NCI-H2227 treated with DMSO at 0.1 percent for 48 hours (cell line): ENCODE measurements around the gene ZNF442.
"Not testable (repeated sequence)": the region's sequence is repeated elsewhere in the genome, so short reads cannot be mapped to it uniquely, and the experiment has no call there.

Source experiments
- DNase-seq: peaks from one replicate; lab custom pipeline; 2025; lab: John Stamatoyannopoulos, UW

ZNF442 gene

GRCh38 chr19:12365236-12366162 lies at the start of gene ZNF442:
TSS of gene ZNF442 (minus strand) at chr19:12365683. CDS start at chr19:12363631, 2,052 bp downstream.
- DNase-seq: peak; percentile 79

GRCh38 chr19:12411893-12412292 lies 46.4 kb upstream of the ZNF442 start:
- DNase-seq: no peak

- DNase-seq: peak; percentile 88
These were observed 35.4 kb upstream of the ZNF442 start, which contains the start of gene ZNF799 for GRCh38 chr19:12400633-12401502. TSS of gene ZNF799 (minus strand) at chr19:12401271. CDS start at chr19:12401070, 201 bp downstream.

DNA sequence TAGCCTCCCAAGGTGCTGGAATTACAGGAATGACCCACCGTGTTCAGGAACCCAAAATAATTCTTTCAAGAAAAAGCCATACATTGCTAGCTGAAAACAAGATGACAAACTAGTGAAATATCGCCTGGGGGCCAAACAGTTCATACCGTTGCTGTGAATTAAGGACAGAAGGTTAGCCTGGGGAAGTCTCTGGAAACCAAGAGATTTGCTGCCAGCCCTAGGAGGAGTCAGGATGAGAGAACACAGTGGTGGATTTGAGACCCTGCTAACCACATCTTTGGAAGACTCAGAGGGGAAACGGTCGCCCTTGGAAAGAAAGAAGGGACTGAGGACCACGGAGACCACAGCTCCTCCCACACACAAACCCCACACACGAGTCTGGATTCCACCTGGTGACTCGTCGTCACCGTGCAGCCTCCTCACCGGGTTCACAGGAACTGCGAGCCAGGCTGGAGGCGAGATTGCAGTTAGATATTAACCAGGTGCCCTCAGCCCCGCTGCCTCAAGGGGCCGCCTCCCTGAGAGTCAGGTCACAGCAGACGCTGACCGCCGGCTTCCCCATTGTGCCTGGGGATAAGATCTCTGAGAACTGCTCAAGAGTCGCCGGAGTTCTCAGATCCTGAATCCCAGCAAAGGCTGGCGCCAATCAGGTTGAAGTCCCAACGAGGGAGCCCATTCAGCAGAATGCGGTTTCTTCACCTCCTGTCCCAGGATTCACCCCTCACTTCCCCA lies 34.6 kb upstream of the ZNF442 start:
- not testable (repeated sequence) for DNase-seq

GRCh38 chr19:12391148-12391547 lies 25.7 kb upstream of the ZNF442 start:
- not testable (repeated sequence) for DNase-seq

- not testable (repeated sequence) for DNase-seq
These were observed 20.9 kb upstream of the ZNF442 start for GRCh38 chr19:12386365-12386764.

DNA sequence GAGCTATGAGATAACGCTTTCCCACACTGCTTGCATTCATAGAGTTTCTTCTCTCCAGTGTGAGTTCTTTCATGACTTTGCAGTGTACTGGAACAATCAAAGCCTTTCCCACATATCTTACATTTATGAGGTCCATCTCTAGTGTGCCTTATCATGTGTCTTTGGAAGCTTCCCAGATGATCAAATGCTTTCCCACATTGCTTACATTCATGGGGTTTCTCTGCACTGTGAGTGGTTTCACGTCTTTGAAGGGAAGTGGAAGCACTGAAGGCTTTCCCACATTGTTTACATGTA lies 14.9 kb upstream of the ZNF442 start:
- no peak for DNase-seq

DNA sequence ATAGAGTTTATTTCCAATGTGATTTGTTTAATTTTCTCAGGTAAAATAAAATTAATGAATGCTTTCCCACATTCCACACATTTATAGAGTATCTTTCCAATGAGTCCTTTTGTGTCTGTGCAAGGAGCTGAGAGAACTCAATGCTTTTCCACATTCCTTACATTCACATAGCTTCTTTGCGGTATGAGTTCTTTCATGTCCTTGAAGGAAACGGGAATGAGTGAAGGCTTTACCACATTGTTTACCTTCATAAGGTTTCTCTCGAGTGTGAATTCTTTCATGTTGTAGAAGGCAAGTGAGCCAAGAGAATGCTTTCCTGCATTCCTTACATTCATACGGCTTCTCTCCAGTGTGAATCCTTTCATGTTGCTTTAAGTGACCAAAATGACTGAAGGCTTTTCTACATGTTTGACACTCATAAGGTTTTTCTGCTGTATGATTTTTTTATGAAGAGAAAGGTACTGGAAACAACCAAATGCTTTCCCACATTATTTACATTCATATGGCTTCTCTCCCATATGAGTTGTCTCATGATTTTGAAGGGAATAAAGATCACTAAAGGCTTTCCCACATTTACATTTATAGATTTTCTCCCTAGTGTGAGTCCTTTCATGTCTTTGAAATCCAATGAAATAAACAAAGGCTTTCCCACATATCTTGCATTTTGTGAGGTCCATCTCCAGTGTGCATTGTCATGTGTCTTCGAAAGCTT lies 14.4 kb upstream of the ZNF442 start:
- DNase-seq: no peak

GRCh38 chr19:12374026-12374425 lies 8.5 kb upstream of the ZNF442 start:
- DNase-seq: no peak

GRCh38 chr19:12364391-12365235 lies 870 bp downstream of the ZNF442 start:
- DNase-seq: peak; percentile 1

GRCh38 chr19:12362236-12362635 lies 3.2 kb downstream of the ZNF442 start:
- not testable (repeated sequence) for DNase-seq

DNA sequence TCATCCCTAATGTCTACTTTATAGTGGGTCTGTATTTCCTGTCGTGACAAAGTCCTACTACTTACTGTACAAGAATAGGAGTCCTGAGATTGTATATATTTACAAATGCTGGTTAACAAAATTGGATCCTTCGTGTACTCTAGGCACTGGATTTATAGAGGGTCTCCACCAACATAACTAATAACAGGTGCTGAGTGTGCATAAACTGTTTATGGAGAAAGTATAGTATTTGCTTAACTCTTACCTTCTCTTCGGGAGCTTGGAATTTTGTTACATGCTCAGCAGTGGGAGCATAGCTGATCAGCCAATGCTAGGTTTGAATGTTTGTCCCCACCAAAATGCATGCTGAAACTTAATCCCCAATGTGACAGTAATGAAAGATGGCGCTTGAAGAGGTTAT lies 12.1 kb downstream of the ZNF442 start:
- no peak for DNase-seq

DNA sequence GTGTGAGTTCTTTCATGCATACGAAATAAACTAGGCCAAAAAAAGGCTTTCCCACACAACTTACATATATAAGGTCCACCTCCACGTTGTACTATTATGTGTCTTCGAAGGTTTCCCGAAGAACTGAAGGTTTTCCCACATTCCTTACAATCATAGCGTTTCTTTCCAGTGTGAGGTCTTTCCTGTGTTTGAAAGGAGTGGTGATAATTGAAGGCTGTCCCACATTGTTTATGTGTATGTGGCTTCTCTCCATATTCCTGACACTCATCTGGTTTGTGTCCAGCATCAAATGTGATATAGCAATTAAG lies 14.6 kb downstream of the ZNF442 start:
- no peak for DNase-seq

- no peak for DNase-seq
These were observed 15.1 kb downstream of the ZNF442 start for GRCh38 chr19:12350185-12350889.

- no peak for DNase-seq
These were observed 18.6 kb downstream of the ZNF442 start for GRCh38 chr19:12346896-12347295.

- no peak for DNase-seq
These were observed 20.3 kb downstream of the ZNF442 start for GRCh38 chr19:12345197-12345596.

DNA sequence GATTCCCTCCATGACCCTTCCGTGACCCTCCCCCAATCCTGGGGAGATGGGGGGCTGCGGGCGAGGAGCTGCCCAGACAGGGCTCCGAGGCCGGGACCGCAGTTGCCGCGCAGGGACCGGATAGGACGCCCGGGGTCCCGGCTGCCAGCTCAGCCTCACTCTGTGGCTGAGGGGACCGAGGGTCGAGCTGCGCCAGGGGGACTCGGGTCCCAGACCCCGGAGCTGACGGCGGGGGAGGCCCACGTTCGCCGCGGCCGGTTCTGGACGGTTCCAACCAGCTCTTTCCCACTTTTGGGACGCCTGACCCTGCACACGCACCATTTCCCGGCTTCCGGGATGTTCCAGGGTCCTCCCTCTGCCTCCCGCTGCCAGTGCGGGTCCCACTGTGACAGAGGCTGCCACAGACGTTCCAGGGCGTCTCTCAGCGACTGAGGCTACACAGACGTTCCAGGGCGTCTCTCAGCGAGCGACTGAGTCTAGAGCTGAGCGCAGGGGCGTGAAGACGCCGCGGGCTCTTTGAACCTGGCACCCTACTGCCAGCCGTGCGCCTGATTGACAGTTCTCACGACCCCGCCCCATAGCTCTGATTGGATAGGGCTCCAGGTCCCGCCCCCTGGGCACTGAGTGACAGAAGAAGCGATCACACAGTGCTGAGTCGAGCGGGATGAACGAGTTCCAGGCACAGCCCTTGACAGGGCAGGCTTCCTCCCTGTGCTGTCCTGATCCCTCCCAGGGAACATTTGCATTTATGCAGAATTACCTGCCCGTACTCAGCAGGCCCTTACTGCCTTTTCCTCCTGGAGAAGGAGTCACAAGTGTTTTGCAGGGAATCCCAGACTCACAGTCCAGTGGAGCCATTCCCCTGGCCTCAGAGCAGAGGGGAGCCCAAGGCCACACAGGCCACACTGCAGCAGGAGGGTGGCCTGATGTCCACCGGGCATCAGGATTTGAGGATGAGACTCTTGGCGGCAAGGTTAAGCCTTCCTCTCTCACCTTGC lies 32.0 kb downstream of the ZNF442 start, which contains the start of gene ZNF563:
Gene ZNF563, minus strand, starts transcription at position 472 of the 998 bp plus-strand sequence. Its CDS starts 151 bp downstream, at position 321.
- peak; percentile 74 for DNase-seq

DNA sequence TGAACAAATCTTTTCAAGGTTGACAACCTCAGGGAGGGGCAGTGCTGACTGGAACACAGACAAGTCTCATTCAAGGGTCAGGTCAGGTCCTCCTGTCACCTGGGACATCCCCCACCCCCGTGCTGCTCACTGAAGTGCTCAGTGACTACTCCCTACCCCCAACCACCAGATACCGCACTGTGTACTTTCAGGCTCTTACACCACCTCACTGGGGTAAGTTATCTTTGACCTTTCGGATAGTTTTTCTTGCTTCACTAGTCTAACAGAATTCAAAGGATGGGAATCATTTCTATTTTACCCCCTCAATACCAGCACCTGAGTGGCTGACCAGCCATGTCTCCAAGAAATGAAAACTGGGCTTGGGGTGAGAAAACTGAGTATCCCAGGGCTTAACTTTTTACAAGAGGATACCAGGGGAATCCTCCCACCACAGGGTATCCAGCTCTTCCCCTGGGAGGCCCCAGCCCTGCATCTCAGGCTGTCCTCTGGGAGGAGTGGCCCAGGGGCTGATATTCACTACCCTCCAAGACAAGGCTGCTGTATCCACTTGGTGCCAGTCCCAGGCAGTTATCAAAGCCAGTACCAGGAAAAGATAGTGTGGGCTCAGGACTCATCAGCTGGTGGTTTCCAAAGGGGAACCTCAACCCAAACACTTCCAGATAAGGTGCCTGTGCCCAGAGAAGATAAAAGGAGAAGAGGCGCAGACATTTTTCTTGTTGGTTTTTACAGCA lies 34.1 kb downstream of the ZNF442 start:
- DNase-seq: no peak
